B cell (primary cell): ENCODE results near the gene GFOD2. TPM values are rescaled to one million over a fixed set of nuclear protein-coding genes. Genes with fewer than 3 reads are reported as not detected.

Experiments used
- ATAC-seq: fragments of 200-7000 bp; cut with Tn5 transposase; one replicate; pipeline ENCODE4 v1.10.0; 2021; ENCODE audit warnings: low read depth, mild to moderate bottlenecking, moderate number of reproducible peaks, moderate library complexity
- CTCF ChIA-PET: fragments of 350-600 bp; sonication (Branson Sonifier 250); formaldehyde crosslinking; loops from one replicate; lab custom pipeline; 2021; ENCODE audit warnings: antibody characterized with exemption, inconsistent platforms; lab: Charles Lee
- POLR2A ChIA-PET: fragments of 350-600 bp; sonication (Branson Sonifier 250); formaldehyde crosslinking; loops from one replicate; lab custom pipeline; 2021; ENCODE audit warnings: antibody characterized with exemption; lab: Charles Lee
- DNase-seq: peaks from one replicate; pipeline ENCODE4 v3.0.0; 2013
- H2AFZ ChIP-seq: 2 replicates; pipeline ENCODE4 v1.6.1; 2012; ENCODE audit warnings: mild to moderate bottlenecking, low read depth, low read length; ENCODE audit not compliant: insufficient read depth, poor library complexity, severe bottlenecking
- H3K27ac ChIP-seq, 2 donors: 1 replicate in 1 of 2; 2 replicates in 1 of 2; pipeline ENCODE4 v1.5.1; 2012 to 2013; ENCODE audit warnings: low read length in 2 of 2, mild to moderate bottlenecking in 2 of 2, moderate library complexity in 1 of 2
- H3K27me3 ChIP-seq, 4 experiments: fragments of 200-600 bp in 1 of 4; sonication (generic) in 1 of 4; replicated peaks in 1 of 4; 1 replicate in 2 of 4; 2 replicates in 2 of 4; pipeline versions ENCODE4 v1.6.1 to v1.7.0; 2013 to 2016; ENCODE audit warnings: low read length in 3 of 4, mild to moderate bottlenecking in 2 of 4, mixed read lengths in 1 of 4, moderate library complexity in 1 of 4; ENCODE audit not compliant: insufficient read depth in 4 of 4, control insufficient read depth in 3 of 4; ENCODE audit errors: control extremely low read depth in 1 of 4
- H3K36me3 ChIP-seq, 2 experiments: replicated peaks in 1 of 2; 1 replicate in 1 of 2; 2 replicates in 1 of 2; pipeline versions ENCODE4 v1.6.1 to v1.7.1; 2013; ENCODE audit warnings: low read length in 1 of 2; ENCODE audit not compliant: insufficient read depth in 2 of 2, control insufficient read depth in 1 of 2; ENCODE audit errors: control extremely low read depth in 1 of 2, extremely low read depth in 1 of 2
- H3K4me1 ChIP-seq, 2 donors: fragments of 200-600 bp in 1 of 2; sonication (generic) in 1 of 2; 1 replicate in 1 of 2; 2 replicates in 1 of 2; pipeline versions ENCODE4 v1.5.1 to v1.6.1; 2013 to 2017; ENCODE audit warnings: low read length in 2 of 2; ENCODE audit not compliant: control insufficient read depth in 2 of 2, insufficient read depth in 2 of 2
- H3K4me2 ChIP-seq: replicated peaks from 2 replicates; pipeline ENCODE3; 2012; ENCODE audit warnings: mild to moderate bottlenecking, low read depth, low read length; ENCODE audit not compliant: poor library complexity, severe bottlenecking
- H3K4me3 ChIP-seq, 5 experiments: fragments of 200-600 bp in 1 of 5; sonication (generic) in 1 of 5; 1 replicate in 3 of 5; 2 replicates in 2 of 5; pipeline versions ENCODE4 v1.5.1 to v1.7.0; 2011 to 2016; ENCODE audit warnings: low read length in 4 of 5, mild to moderate bottlenecking in 4 of 5, low read depth in 2 of 5, control low read depth in 1 of 5, moderate library complexity in 1 of 5; ENCODE audit not compliant: insufficient read depth in 1 of 5; ENCODE audit errors: control extremely low read depth in 1 of 5, extremely low read depth in 1 of 5
- H3K79me2 ChIP-seq: fragments of 200-600 bp; sonication (generic); one replicate; pipeline ENCODE4 v1.6.0; 2016; ENCODE audit warnings: low read length; ENCODE audit not compliant: control insufficient read depth, insufficient read depth
- H3K9ac ChIP-seq: fragments of 200-600 bp; sonication (generic); 2 replicates; pipeline ENCODE4 v1.6.1; 2017; ENCODE audit warnings: mild to moderate bottlenecking, low read length, moderate library complexity
- H3K9me3 ChIP-seq, 3 donors: one replicate each; pipeline versions ENCODE4 v1.6.1 to v1.7.1; 2013; ENCODE audit warnings: low read length in 2 of 3; ENCODE audit not compliant: control insufficient read depth in 2 of 3, insufficient read depth in 1 of 3; ENCODE audit errors: control extremely low read depth in 1 of 3
- H4K20me1 ChIP-seq: 2 replicates; pipeline ENCODE4 v1.6.0; 2012; ENCODE audit warnings: mild to moderate bottlenecking, low read length; ENCODE audit not compliant: insufficient read depth, control insufficient read depth, poor library complexity, severe bottlenecking
- H3K27ac Mint-ChIP-seq: one replicate; pipeline ENCODE4 v1.8.0; 2021; ENCODE audit warnings: mixed read lengths
- H3K27me3 Mint-ChIP-seq: one replicate; pipeline ENCODE4 v1.8.0; 2021; ENCODE audit warnings: mixed read lengths
- H3K4me1 Mint-ChIP-seq: one replicate; pipeline ENCODE4 v1.8.0; 2021; ENCODE audit warnings: mixed read lengths
- H3K4me3 Mint-ChIP-seq: one replicate; pipeline ENCODE4 v1.8.0; 2021; ENCODE audit warnings: mixed read lengths
- H3K9me3 Mint-ChIP-seq: one replicate; pipeline ENCODE4 v1.8.0; 2022; ENCODE audit warnings: mixed read lengths; ENCODE audit not compliant: insufficient read depth
- CTCF ChIP-seq: fragments of 200-600 bp; IDR thresholded peaks from one replicate; pipeline ENCODE4 v1.8.0; 2022; ENCODE audit warnings: antibody characterized with exemption, mild to moderate bottlenecking
- EZH2 ChIP-seq: IDR thresholded peaks from 2 replicates; pipeline ENCODE4 v1.6.1; 2012; ENCODE audit warnings: borderline replicate concordance, low read depth, mild to moderate bottlenecking, moderate library complexity, low read length; ENCODE audit not compliant: insufficient read depth, poor library complexity, severe bottlenecking
- WGBS: methylation state at CpG from one replicate; pipeline ENCODE4 v1.1.5; 2013; ENCODE audit warnings: missing lambda C conversion rate; ENCODE audit not compliant: insufficient coverage; 5-methylcytosine and 5-hydroxymethylcytosine counted together
- intact Hi-C: fragments of 100-400 bp; cut with micrococcal nuclease; formaldehyde crosslinking; loops from one replicate; pipeline ENCODE4 v1.10.0; 2022
- polyA minus RNA-seq: library from RNA; depleted of rRNA, polyadenylated mRNA; stranded (reverse); fragments of >200 nt; gene quantifications from 2 replicates; pipeline ENCODE4 v1.2.3, GENCODE V29; 2012
- polyA plus RNA-seq: library from polyadenylated mRNA; depleted of rRNA; stranded (reverse); fragments of >200 nt; gene quantifications from 2 replicates; pipeline ENCODE4 v1.2.3, GENCODE V29; 2012
- total RNA-seq, 2 donors: library from RNA; stranded (reverse); fragments of 120-200 nt in 1 of 2; gene quantifications; 1 replicate in 1 of 2; 2 replicates in 1 of 2; pipeline versions ENCODE4 v1.2.3 to v1.2.4, GENCODE V29; 2013 to 2022

GFOD2 gene
- 18.1 and 18.2 TPM in 2 replicates for total RNA-seq
- total RNA-seq (2013), result 10.2 TPM
- polyA plus RNA-seq, result 9.5 and 11.9 TPM in 2 replicates
- 10.1 and 13.0 TPM in 2 replicates for polyA minus RNA-seq

GRCh38 chr16:67719048-67719777 is at the start of gene GFOD2:
Gene GFOD2, minus strand, starts transcription at chr16:67719316. Its CDS starts 33,601 bp downstream, at chr16:67685715.
- TF ChIP-seq EZH2, result no peak
- TF ChIP-seq CTCF, result no peak
- intact Hi-C loops, result loop anchor here (1.0 to 2.0 kb wide), 7 partner anchors 46 to 366 kb away; partner anchors contain the start of genes NFATC3, NUTF2, RANBP10 and TSNAXIP1
- ATAC-seq, result peak; percentile 94

More at GRCh38 chr16:67719048-67719777, at the start of gene GFOD2:
- POLR2A ChIA-PET, result interaction anchor here (0.6 to 1.6 kb wide), 5 partner anchors 34 to 172 kb away, joined by 3 to 5 read pairs (median 4); partner anchors contain the start of genes RANBP10 and TSNAXIP1
- Mint-ChIP-seq H3K9me3 (no peaks in the 10 kb centered on the region), H3K4me1 (peaks cover 38% of the 10 kb centered on the region), H3K27ac (peak within 1 kb of the TSS; percentile 98), H3K4me3 (peak within 1 kb of the TSS; percentile 99), H3K27me3 (no peaks in the 10 kb centered on the region)
- CTCF ChIA-PET, result interaction anchor here (0.6 to 2.5 kb wide), 13 partner anchors 46 to 1155 kb away, joined by 3 to 12 read pairs (median 4); partner anchors contain the start of genes C16orf86, ENKD1, NRN1L and RANBP10
- peak within 1 kb of the TSS; percentile 91 for H3K9ac ChIP-seq
- peak within 1 kb of the TSS; percentile 93 for H3K4me2 ChIP-seq
- peaks cover 18% of the 10 kb centered on the region for H4K20me1 ChIP-seq
- peaks cover 54% of the 10 kb centered on the region for H3K79me2 ChIP-seq
- peak within 1 kb of the TSS; percentile 91 for H2AFZ ChIP-seq
- H3K4me3 ChIP-seq, result peak within 1 kb of the TSS; percentile 66 to 93 (median 87)
- H3K4me1 ChIP-seq, result peaks cover 18 to 20% of the 10 kb centered on the region in 2 donors
- peak; percentile 97 for DNase-seq
- H3K36me3 ChIP-seq, result peaks cover 0 to 8% of the 10 kb centered on the region in 2 experiments
- H3K27me3 ChIP-seq, result no peaks in the 10 kb centered on the region
- H3K9me3 ChIP-seq, result no peaks in the 10 kb centered on the region
- peak within 1 kb of the TSS; percentile 89 to 93 for H3K27ac ChIP-seq
- WGBS, result under 1% methylated on average over 54 of the region's 59 CpGs
